Cardiac fibroblast (primary cell): ENCODE data around the gene CDKL5.

Source experiments
- DNase-seq, 2 donors: peaks; one replicate each; pipeline versions ENCODE4 v3.0.0 to v3.0.0-alpha.2; 2010; ENCODE audit warnings: low read depth in 2 of 2
- H3K4me3 ChIP-seq, 2 donors: replicated peaks in 1 of 2; 1 replicate in 1 of 2; 2 replicates in 1 of 2; pipeline ENCODE4 v1.5.1; 2011; ENCODE audit warnings: low read depth in 2 of 2, low read length in 2 of 2, mild to moderate bottlenecking in 2 of 2, moderate library complexity in 1 of 2
- CTCF ChIP-seq: IDR thresholded peaks from one replicate; pipeline ENCODE4 v1.5.1; 2011; ENCODE audit warnings: low read depth, mild to moderate bottlenecking, low read length, inconsistent platforms

The CDKL5 gene

DNA sequence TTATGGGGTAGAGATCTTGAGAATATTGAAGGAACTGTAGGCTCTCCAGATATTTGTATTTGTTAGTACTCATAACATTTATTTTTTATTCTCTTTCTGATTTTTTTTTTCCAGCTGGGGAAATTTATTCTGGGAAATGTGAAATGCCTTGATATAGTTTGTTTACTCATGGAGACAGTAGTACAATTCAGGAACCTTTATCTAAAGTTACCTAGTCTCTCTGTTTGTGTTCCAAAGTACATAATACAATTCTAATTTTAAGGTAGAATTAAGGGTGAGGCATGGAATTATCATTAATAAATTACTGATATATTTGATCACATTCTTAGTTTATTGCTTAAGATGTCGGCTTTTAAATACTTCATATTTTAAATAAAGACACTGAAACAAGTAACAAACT, 132.5 kb downstream of the CDKL5 start:
- H3K4me3 ChIP-seq, result no peak overlapping the region
- no peak for TF ChIP-seq CTCF
- no peak for DNase-seq

DNA sequence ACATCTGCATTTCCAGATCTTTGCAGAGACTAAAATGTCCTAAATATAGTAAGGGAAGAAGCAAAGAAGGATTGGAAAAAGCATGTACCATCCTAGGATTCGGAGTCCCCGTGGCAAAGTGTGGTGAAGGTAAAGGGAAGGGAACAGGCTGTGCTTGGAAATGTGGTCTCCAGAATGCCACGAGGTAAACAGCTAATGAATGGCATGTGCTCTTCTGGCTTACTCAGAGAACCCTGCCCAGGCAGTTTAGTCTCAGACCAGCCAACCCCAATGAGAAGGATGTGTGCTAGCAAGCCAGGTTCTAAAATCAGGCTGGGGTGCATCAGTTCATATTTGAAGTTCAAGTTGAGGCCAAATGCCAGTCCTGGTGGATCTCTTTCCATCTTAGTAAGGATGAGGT, 133.4 kb downstream of the CDKL5 start:
- no peak for TF ChIP-seq CTCF
- DNase-seq, result no peak
- H3K4me3 ChIP-seq, result no peak overlapping the region

DNA sequence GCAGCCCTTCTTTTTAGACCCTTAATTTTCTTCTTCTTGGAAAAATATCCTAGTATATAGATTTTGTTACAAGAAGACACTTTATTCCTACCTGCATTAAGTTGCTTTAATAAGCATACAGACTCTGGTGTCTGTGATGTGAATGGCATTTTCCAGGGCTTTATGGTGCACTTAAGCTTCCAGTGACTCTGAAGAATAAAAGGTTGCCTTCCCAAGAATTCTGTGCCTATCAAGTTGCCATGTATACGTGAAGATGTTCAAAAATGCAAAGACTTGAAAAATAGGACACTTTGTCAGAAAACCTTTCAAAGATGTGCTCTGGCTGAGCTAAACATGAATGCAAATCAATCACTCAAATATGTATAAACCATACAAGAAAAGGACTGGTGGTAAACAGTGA, 135.6 kb downstream of the CDKL5 start:
- no peak overlapping the region for H3K4me3 ChIP-seq
- no peak for DNase-seq
- TF ChIP-seq CTCF, result no peak

DNA sequence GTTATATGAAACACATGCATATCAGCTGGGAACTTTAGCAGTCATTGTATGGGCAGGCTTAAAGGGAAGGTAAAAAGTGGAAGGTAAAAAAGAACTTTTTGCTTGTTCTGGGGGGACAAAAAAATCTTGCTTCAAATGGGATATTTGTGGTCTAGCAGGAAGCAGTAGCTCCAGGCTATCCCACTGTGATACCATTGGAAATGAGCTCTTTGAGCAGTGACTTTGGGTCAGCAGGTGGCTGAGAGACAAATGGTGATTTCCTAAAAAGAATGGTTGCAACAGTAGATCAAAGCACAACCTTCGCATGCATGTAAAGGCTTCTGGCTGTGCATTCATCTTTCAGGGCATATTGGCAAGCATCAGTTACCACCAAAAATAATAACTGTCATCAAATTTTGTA, 140.3 kb downstream of the CDKL5 start:
- DNase-seq, result no peak
- no peak overlapping the region for H3K4me3 ChIP-seq
- TF ChIP-seq CTCF, result no peak

- DNase-seq, result no peak
- no peak overlapping the region for H3K4me3 ChIP-seq
- no peak for TF ChIP-seq CTCF
Observed at GRCh38 chrX:18566748-18567147, 141.3 kb downstream of the CDKL5 start.

GRCh38 chrX:18573556-18573955, 148.1 kb downstream of the CDKL5 start:
- TF ChIP-seq CTCF, result no peak
- H3K4me3 ChIP-seq, result no peak overlapping the region

GRCh38 chrX:18574591-18574990, 149.2 kb downstream of the CDKL5 start:
- peak; percentile 61 to 75 for DNase-seq
- TF ChIP-seq CTCF, result no peak
- H3K4me3 ChIP-seq, result no peak overlapping the region

More at GRCh38 chrX:18573556-18573955, 148.1 kb downstream of the CDKL5 start:
- DNase-seq, result no peak
